DND-41 (cell line): ENCODE data around the gene SLC39A11.

Source experiments
- ATAC-seq: fragments of 200-7000 bp; cut with Tn5 transposase; 3 replicates; pipeline ENCODE4 v1.9.1; 2021; ENCODE audit warnings: low read depth; ENCODE audit not compliant: insufficient read depth
- DNase-seq: peaks from one replicate; pipeline ENCODE4 v3.0.0-alpha.2; 2020
- H2AFZ ChIP-seq: 2 replicates; pipeline ENCODE4 v1.6.0; 2012; ENCODE audit warnings: low read depth, low read length
- H3K27ac ChIP-seq: 2 replicates; pipeline ENCODE4 v1.5.1; 2012; ENCODE audit warnings: low read length, inconsistent platforms
- H3K27me3 ChIP-seq: fragments of 200-600 bp; sonication (generic); 2 replicates; pipeline ENCODE4 v1.6.0; 2012; ENCODE audit warnings: low read length, mild to moderate bottlenecking, inconsistent platforms; ENCODE audit not compliant: insufficient read depth, poor library complexity
- H3K36me3 ChIP-seq: 2 replicates; pipeline ENCODE4 v1.5.1; 2012; ENCODE audit warnings: low read length, inconsistent platforms; ENCODE audit not compliant: insufficient read depth
- H3K4me1 ChIP-seq: 2 replicates; pipeline ENCODE4 v1.5.1; 2012; ENCODE audit warnings: mild to moderate bottlenecking, low read length; ENCODE audit not compliant: insufficient read depth
- H3K4me2 ChIP-seq: 2 replicates; pipeline ENCODE4 v1.6.0; 2012; ENCODE audit warnings: mild to moderate bottlenecking, moderate library complexity, low read length, inconsistent platforms; ENCODE audit not compliant: insufficient read depth
- H3K4me3 ChIP-seq, 2 experiments: fragments of 200-600 bp in 1 of 2; shearing (Covaris generic) in 1 of 2; 2 replicates each; pipeline ENCODE4 v1.5.1; 2012 to 2016; ENCODE audit warnings: inconsistent platforms in 2 of 2, low read length in 2 of 2, mild to moderate bottlenecking in 2 of 2, low read depth in 1 of 2, moderate library complexity in 1 of 2
- H3K79me2 ChIP-seq: 2 replicates; pipeline ENCODE4 v1.6.0; 2012; ENCODE audit warnings: low read length, inconsistent platforms; ENCODE audit not compliant: insufficient read depth
- H3K9ac ChIP-seq: 2 replicates; pipeline ENCODE4 v1.6.0; 2012; ENCODE audit warnings: low read depth, mild to moderate bottlenecking, inconsistent platforms, low read length, moderate library complexity
- H3K9me3 ChIP-seq: 2 replicates; pipeline ENCODE4 v1.5.1; 2012; ENCODE audit warnings: low read length, moderate library complexity, mild to moderate bottlenecking, inconsistent platforms; ENCODE audit not compliant: insufficient read depth, severe bottlenecking
- H4K20me1 ChIP-seq: 2 replicates; pipeline ENCODE4 v1.6.0; 2012; ENCODE audit warnings: low read length; ENCODE audit not compliant: insufficient read depth
- EZH2 ChIP-seq: IDR thresholded peaks from 3 replicates; pipeline ENCODE4 v1.6.1; 2012; ENCODE audit warnings: borderline replicate concordance, low read depth, mild to moderate bottlenecking, moderate library complexity, low read length, inconsistent platforms; ENCODE audit not compliant: severe bottlenecking
- TF ChIP-seq, protein P1 (sequence below): IDR thresholded peaks from 2 replicates; pipeline ENCODE4 v1.5.1; 2012; ENCODE audit warnings: borderline replicate concordance, low read length, moderate library complexity, mild to moderate bottlenecking; ENCODE audit not compliant: poor library complexity, severe bottlenecking; ENCODE audit errors: extremely low read depth

SLC39A11 gene

DNA sequence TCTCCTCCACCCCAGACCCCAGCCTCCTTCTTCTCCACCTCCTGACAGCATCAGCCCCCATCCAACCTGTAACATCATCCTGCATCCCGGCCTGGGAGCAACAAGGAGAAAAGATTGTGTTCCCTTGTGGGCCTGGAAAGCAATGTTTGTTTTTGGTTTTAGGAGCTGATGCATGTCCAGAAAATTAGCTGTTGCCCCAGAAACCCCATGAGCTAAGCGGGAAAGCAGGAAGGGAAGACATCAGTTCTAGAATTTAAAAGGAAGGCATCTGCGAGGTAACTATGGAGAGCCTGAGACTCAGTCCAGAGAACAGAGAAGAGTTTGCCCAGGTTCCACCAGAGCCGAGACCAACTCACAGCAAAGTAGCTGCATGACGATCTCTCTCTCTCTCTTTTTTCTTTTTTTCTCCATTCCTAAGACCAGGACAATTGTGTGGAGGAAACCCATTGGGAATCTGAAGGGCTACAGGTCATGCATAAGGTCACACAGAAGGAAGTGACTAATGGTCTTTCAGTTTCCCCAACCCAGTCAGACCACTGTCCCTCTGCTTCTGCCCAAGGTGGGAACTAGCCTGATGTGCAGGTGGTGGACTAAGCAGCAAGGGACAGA, 124.4 kb downstream of the SLC39A11 start:
- Histone ChIP-seq H3K36me3 (no peaks in the 10 kb centered on the region), H3K27me3 (no peaks in the 10 kb centered on the region), H3K27ac (no peak overlapping the region), H3K9ac (no peak overlapping the region), H3K9me3 (no peaks in the 10 kb centered on the region), H3K4me1 (no peaks in the 10 kb centered on the region), H3K79me2 (no peaks in the 10 kb centered on the region), H4K20me1 (no peaks in the 10 kb centered on the region; the same call in 1 of the 2 replicates), H2AFZ (no peak overlapping the region), H3K4me3 (no peak overlapping the region), H3K4me2 (no peak overlapping the region)
- ATAC-seq, result no peak
- no peak for DNase-seq
- no peak for TF ChIP-seq EZH2
- TF ChIP-seq, protein P1, sequence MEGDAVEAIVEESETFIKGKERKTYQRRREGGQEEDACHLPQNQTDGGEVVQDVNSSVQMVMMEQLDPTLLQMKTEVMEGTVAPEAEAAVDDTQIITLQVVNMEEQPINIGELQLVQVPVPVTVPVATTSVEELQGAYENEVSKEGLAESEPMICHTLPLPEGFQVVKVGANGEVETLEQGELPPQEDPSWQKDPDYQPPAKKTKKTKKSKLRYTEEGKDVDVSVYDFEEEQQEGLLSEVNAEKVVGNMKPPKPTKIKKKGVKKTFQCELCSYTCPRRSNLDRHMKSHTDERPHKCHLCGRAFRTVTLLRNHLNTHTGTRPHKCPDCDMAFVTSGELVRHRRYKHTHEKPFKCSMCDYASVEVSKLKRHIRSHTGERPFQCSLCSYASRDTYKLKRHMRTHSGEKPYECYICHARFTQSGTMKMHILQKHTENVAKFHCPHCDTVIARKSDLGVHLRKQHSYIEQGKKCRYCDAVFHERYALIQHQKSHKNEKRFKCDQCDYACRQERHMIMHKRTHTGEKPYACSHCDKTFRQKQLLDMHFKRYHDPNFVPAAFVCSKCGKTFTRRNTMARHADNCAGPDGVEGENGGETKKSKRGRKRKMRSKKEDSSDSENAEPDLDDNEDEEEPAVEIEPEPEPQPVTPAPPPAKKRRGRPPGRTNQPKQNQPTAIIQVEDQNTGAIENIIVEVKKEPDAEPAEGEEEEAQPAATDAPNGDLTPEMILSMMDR, result no peak

DNA sequence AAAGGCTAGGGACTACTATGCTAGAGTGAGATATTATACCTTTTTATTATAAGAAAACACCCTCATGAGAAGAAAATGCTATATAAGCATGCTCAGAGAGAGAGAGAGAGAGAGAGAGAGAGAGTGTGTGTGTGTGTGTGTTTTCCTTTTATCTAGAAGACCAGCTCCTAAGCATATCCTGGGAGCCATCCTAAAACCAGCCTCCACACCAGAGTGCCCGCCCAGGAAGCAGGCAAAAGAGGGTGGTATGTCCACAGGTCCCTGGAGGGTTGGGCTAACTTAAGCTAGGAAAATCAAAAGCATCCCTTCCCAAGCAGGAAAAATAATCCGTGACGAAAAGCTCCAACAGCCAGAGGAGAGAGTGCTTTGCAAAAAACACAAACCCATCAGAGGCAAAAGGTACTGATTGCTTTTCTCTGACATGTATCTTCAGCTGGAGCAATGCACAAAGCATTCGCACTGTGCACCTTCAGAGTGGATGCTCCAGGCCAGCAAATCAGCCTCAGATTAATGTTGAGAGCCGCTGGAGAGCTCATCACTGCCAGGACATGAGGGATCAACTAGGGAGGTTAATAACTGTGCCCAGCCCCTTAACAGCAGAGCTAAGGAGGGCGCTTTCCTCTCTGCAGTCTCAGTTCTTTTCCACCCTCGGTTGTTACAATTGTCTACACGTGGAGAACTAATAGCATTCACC, 125.1 kb downstream of the SLC39A11 start:
- Histone ChIP-seq H3K9me3 (no peaks in the 10 kb centered on the region), H3K4me3 (no peak overlapping the region), H3K79me2 (no peaks in the 10 kb centered on the region), H3K27me3 (no peaks in the 10 kb centered on the region), H3K4me2 (no peak overlapping the region), H4K20me1 (no peaks in the 10 kb centered on the region; the same call in 1 of the 2 replicates), H2AFZ (no peak overlapping the region), H3K36me3 (no peaks in the 10 kb centered on the region), H3K27ac (no peak overlapping the region), H3K4me1 (no peaks in the 10 kb centered on the region), H3K9ac (no peak overlapping the region)
- DNase-seq (no peak), ATAC-seq (no peak)
- TF ChIP-seq, protein P1, result no peak
- no peak for TF ChIP-seq EZH2

DNA sequence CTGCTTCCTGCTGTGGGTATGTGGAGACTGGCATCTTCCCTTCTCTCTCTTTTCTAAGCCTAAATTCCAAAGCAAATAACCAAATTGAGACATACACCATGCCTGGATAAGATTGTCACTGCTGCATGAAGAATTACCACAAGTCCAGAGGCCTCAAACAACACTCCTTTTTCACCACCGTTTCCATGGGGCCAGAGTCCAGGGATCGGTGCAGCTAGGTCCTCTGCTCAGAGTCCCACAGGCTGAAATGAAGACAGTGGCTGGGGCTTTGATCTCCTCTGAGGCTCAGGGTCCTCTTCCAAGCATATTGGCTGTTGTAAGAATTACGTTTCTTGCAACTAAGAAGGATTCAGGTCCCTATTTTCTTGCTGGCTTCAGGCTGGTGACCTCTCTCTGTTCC, 130.4 kb downstream of the SLC39A11 start:
- ATAC-seq, result no peak
- H3K9ac ChIP-seq, result no peak overlapping the region
- no peak for TF ChIP-seq EZH2
- TF ChIP-seq, protein P1, result no peak

More for the DNA sequence above, 130.4 kb downstream of the SLC39A11 start:
- H3K79me2 ChIP-seq, result no peaks in the 10 kb centered on the region
- no peak overlapping the region for H3K4me2 ChIP-seq
- no peak overlapping the region for H3K27ac ChIP-seq
- H4K20me1 ChIP-seq, result no peaks in the 10 kb centered on the region
- H2AFZ ChIP-seq, result no peak overlapping the region
- no peaks in the 10 kb centered on the region for H3K9me3 ChIP-seq
- DNase-seq, result no peak
- H3K36me3 ChIP-seq, result no peaks in the 10 kb centered on the region
- H3K4me3 ChIP-seq, result no peak overlapping the region
- H3K27me3 ChIP-seq, result no peaks in the 10 kb centered on the region
- H3K4me1 ChIP-seq, result no peaks in the 10 kb centered on the region
